ENCODE data around the gene IL1R1. TPM values are rescaled to one million over a fixed set of nuclear protein-coding genes. Genes with fewer than 3 reads are reported as not detected.

IL1R1 gene
- total RNA-seq, 1 donor from 2014 or later, result not detected

DNA sequence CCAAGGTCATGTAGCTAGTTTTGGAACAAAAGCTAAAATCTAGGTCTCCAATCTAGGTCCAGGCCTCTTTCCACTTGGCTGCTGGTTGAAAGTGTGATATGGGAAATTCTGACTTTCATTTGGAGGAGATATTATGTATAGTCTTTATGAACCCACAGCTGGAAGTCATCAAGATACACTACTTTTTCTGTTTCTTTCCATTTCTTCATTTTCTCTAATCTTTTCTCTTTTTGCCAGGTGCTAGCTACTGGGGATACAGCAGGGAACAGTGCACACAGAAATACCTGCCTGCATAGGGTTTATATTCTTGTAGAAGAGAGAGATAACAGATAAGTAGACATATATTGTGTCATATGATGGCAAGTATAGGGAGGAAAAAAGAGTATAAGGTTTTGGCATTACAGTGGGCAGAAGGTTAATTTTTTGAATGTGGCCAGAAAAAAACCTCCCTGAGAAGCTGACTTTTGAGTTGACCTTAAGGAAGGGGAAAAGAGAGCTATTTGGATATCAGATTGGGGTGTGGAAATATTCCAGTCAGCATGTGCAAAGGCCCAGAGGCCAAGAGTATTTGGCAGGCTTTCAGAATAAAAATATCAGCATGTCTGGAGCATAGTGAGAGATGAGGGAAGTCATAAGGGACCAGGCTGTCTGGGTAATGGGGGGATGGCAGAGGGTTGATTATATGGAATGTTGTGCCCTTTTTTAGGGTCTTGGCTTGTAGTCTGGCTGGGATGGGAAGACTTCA, 15.6 kb downstream of the IL1R1 start:
- Mint-ChIP-seq H3K4me3 (no peak overlapping the region), H3K4me1 (no peaks in the 10 kb centered on the region), H3K27me3 (peaks cover 2% of the 10 kb centered on the region), H3K9me3 (no peaks in the 10 kb centered on the region), H3K36me3 (ENCODE audit: low read depth) (no peaks in the 10 kb centered on the region), H3K27ac (no peak overlapping the region)
- ATAC-seq (ENCODE audit: low read depth), result no peak
- CTCF ChIA-PET, result no interaction called here
- POLR2A ChIA-PET, result no interaction called here
- no peak for DNase-seq
- TF ChIP-seq, protein P1, sequence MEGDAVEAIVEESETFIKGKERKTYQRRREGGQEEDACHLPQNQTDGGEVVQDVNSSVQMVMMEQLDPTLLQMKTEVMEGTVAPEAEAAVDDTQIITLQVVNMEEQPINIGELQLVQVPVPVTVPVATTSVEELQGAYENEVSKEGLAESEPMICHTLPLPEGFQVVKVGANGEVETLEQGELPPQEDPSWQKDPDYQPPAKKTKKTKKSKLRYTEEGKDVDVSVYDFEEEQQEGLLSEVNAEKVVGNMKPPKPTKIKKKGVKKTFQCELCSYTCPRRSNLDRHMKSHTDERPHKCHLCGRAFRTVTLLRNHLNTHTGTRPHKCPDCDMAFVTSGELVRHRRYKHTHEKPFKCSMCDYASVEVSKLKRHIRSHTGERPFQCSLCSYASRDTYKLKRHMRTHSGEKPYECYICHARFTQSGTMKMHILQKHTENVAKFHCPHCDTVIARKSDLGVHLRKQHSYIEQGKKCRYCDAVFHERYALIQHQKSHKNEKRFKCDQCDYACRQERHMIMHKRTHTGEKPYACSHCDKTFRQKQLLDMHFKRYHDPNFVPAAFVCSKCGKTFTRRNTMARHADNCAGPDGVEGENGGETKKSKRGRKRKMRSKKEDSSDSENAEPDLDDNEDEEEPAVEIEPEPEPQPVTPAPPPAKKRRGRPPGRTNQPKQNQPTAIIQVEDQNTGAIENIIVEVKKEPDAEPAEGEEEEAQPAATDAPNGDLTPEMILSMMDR (IDR thresholded peaks at IDR 0.05), result no peak
- intact Hi-C loops (cut with micrococcal nuclease), result no loop called here

DNA sequence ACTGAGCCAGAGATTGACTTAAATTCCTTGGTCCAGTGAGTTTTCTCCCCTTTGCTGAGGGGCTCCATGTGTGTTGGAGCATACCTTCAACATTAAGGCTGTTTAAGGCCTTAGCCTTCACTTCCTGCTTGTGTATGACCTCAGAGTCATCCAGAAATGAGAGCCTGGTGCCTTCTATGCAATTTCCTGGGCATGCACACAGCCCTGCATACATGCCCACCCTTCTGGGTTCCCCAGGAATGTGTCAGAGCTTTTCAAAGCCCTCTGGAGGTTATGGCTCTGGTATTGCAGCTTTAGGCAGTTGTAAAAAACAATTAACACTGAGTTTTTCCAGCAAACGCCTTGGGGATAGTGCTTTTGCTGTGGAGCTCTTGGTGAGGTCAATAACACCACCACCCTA, 16.7 kb downstream of the IL1R1 start:
- POLR2A ChIA-PET, result no interaction called here
- ATAC-seq (ENCODE audit: low read depth), result no peak
- TF ChIP-seq, protein P1 (IDR thresholded peaks at IDR 0.05), result no peak

DNA sequence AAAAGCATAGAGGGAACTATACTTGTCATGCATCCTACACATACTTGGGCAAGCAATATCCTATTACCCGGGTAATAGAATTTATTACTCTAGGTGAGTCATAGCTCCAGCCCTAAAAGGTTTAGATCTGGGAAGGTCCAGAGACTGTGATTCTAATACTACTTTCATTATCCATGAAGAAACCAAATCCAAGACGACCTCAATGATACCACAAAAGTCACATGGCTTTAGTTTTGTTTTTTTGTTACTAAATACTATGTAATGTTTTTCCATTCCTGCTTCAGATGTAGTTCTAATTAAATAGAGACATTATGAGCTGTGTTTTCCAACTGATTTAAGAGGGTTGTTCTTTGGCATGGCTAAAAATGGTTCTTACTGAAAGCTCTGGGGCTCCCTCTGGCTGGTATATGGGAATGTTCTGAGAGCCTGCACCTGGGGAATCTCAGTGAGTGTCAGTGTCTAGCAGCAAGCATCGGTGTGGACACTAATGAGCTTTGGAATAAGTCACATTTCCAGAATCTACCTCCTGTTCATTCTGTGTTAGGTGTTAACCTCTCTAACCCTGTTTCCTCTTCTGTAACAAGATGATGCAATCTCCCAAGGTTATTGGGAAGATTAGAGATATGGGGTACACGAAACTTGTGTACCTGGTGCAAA, 23.8 kb downstream of the IL1R1 start:
- DNase-seq (no peak), ATAC-seq (ENCODE audit: low read depth) (no peak)
- Mint-ChIP-seq H3K36me3 (ENCODE audit: low read depth) (no peaks in the 10 kb centered on the region), H3K27ac (no peak overlapping the region), H3K4me3 (no peak overlapping the region), H3K9me3 (no peaks in the 10 kb centered on the region), H3K4me1 (no peaks in the 10 kb centered on the region), H3K27me3 (peaks cover 5% of the 10 kb centered on the region)
- POLR2A ChIA-PET, result no interaction called here
- TF ChIP-seq, protein P1 (IDR thresholded peaks at IDR 0.05), result no peak
- CTCF ChIA-PET, result no interaction called here
- intact Hi-C loops (cut with micrococcal nuclease), result no loop called here

More for the DNA sequence above, 16.7 kb downstream of the IL1R1 start:
- no peak overlapping the region for H3K27ac Mint-ChIP-seq
- CTCF ChIA-PET, result no interaction called here
- H3K4me3 Mint-ChIP-seq, result no peak overlapping the region
- H3K9me3 Mint-ChIP-seq, result no peaks in the 10 kb centered on the region
- no peak for DNase-seq
- intact Hi-C loops (cut with micrococcal nuclease), result no loop called here
- no peaks in the 10 kb centered on the region for H3K36me3 Mint-ChIP-seq (ENCODE audit: low read depth)
- no peaks in the 10 kb centered on the region for H3K4me1 Mint-ChIP-seq
- peaks cover 2% of the 10 kb centered on the region for H3K27me3 Mint-ChIP-seq

DNA sequence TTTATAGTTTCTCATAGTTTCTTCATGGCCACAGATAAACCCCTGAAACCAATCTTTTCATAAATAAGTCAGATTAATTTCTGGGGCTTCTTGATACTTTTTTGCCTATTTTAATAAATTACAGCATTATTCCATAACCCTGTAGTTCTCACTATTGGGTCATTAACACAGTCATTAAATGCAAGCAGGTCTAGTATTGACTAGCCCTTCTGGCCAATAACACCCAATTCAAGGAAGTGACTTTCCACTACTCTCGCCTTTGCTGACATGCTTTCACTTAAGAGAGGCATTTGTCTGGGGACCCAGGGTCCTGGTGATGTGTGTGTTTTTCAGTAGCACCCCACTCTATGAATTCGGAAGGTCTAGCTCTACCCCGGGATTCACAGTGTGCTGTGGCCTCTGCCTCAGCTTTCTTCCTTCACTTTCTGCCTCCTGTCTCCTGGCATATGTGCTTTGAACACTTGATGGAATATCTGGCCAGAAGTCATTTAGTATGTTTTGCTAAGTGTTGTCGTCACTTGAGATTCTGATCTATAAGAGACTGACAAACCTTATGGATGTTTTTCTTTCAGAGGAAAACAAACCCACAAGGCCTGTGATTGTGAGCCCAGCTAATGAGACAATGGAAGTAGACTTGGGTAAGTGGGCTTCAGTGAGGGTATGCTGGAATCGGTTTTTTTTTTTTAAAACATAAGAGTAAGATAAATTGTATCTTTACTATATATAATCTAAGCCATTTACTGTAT, 25.7 kb downstream of the IL1R1 start:
- H3K4me1 Mint-ChIP-seq, result no peaks in the 10 kb centered on the region
- ChIA-PET POLR2A (no interaction called here), CTCF (no interaction called here)
- no peaks in the 10 kb centered on the region for H3K36me3 Mint-ChIP-seq (ENCODE audit: low read depth)
- intact Hi-C loops (cut with micrococcal nuclease), result no loop called here
- peaks cover 3% of the 10 kb centered on the region for H3K27me3 Mint-ChIP-seq
- TF ChIP-seq, protein P1 (IDR thresholded peaks at IDR 0.05), result no peak
- H3K9me3 Mint-ChIP-seq, result no peaks in the 10 kb centered on the region
- no peak overlapping the region for H3K27ac Mint-ChIP-seq
- no peak overlapping the region for H3K4me3 Mint-ChIP-seq
- DNase-seq (no peak), ATAC-seq (ENCODE audit: low read depth) (no peak)

DNA sequence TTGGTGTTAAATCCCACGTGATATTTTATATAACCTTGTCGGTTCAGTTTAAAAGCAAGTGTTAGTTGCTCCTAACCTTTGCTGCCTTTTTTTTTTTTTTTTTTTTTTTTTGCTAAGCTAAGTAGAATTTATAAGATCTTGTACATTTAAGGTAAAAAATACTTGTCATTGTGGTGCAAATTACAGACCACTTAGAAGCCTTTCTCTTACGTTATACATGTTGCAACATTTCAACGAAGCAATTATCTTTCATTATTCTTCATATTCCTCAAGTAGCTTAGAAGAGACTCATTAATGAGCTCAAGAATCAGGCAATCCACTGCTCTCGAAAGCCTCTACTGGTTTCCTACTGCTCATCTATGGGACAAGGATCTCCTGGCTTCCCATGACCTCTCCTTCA, 29.4 kb downstream of the IL1R1 start:
- H3K9me3 Mint-ChIP-seq, result no peaks in the 10 kb centered on the region
- H3K36me3 Mint-ChIP-seq (ENCODE audit: low read depth), result no peaks in the 10 kb centered on the region
- POLR2A ChIA-PET, result no interaction called here
- CTCF ChIA-PET, result no interaction called here
- no peak overlapping the region for H3K4me3 Mint-ChIP-seq
- TF ChIP-seq, protein P1 (IDR thresholded peaks at IDR 0.05), result no peak
- peaks cover 6% of the 10 kb centered on the region for H3K27me3 Mint-ChIP-seq
- ATAC-seq (ENCODE audit: low read depth) (no peak), DNase-seq (no peak)
- H3K27ac Mint-ChIP-seq, result no peak overlapping the region
- intact Hi-C loops (cut with micrococcal nuclease), result no loop called here
- H3K4me1 Mint-ChIP-seq, result no peaks in the 10 kb centered on the region
